ENCODE results near the gene TMEM30A.

TMEM30A gene

GRCh38 chr6:75278474-75279077, 6.0 kb downstream of the TMEM30A start:
- H3K27ac ChIP-seq (ENCODE audit: low read length) = no peak overlapping the region
- H3K79me2 ChIP-seq (ENCODE audit: insufficient read depth, low read length) = peaks cover 98% of the 10 kb centered on the region
- no peaks in the 10 kb centered on the region for H3K9me3 ChIP-seq (ENCODE audit: insufficient read depth, low read length, severe bottlenecking)
- H3K36me3 ChIP-seq (ENCODE audit: insufficient read depth, low read length) = peaks cover 7% of the 10 kb centered on the region; the same call in 1 of the 2 replicates
- no peak overlapping the region for H3K9ac ChIP-seq (ENCODE audit: low read depth, low read length)
- ATAC-seq (ENCODE audit: insufficient read depth, low read depth) (no peak), DNase-seq (no peak)
- H3K4me3 ChIP-seq (ENCODE audit: low read depth in 1 of 2, low read length in 2 of 2) = no peak overlapping the region
- peaks cover 21% of the 10 kb centered on the region; the same call in 1 of the 2 replicates for H4K20me1 ChIP-seq (ENCODE audit: insufficient read depth, low read length)
- H2AFZ ChIP-seq (ENCODE audit: low read depth, low read length) = no peak overlapping the region
- peak overlapping the region; percentile 88; the same call in 1 of the 2 replicates for H3K4me2 ChIP-seq (ENCODE audit: insufficient read depth, low read length)
- H3K4me1 ChIP-seq (ENCODE audit: insufficient read depth, low read length) = peaks cover 28% of the 10 kb centered on the region
- TF ChIP-seq EZH2 (IDR thresholded peaks at IDR 0.05; ENCODE audit: borderline replicate concordance, low read depth, low read length, severe bottlenecking) (no peak), CTCF (IDR thresholded peaks at IDR 0.05; ENCODE audit: borderline replicate concordance, extremely low read depth, low read length, poor library complexity, severe bottlenecking) (no peak)
- H3K27me3 ChIP-seq (ENCODE audit: insufficient read depth, low read length, poor library complexity) = no peaks in the 10 kb centered on the region

GRCh38 chr6:75275067-75275466, 9.5 kb downstream of the TMEM30A start:
- Histone ChIP-seq H3K4me1 (ENCODE audit: insufficient read depth, low read length) (peaks cover 13% of the 10 kb centered on the region), H3K79me2 (ENCODE audit: insufficient read depth, low read length) (peaks cover 98% of the 10 kb centered on the region), H3K4me2 (ENCODE audit: insufficient read depth, low read length) (no peak overlapping the region), H3K36me3 (ENCODE audit: insufficient read depth, low read length) (peaks cover 26% of the 10 kb centered on the region), H3K9ac (ENCODE audit: low read depth, low read length) (no peak overlapping the region), H3K27ac (ENCODE audit: low read length) (no peak overlapping the region), H2AFZ (ENCODE audit: low read depth, low read length) (no peak overlapping the region), H3K4me3 (ENCODE audit: low read depth in 1 of 2, low read length in 2 of 2) (no peak overlapping the region), H4K20me1 (ENCODE audit: insufficient read depth, low read length) (peaks cover 27% of the 10 kb centered on the region; the same call in 1 of the 2 replicates), H3K27me3 (ENCODE audit: insufficient read depth, low read length, poor library complexity) (no peaks in the 10 kb centered on the region), H3K9me3 (ENCODE audit: insufficient read depth, low read length, severe bottlenecking) (peaks cover 6% of the 10 kb centered on the region)
- ATAC-seq (ENCODE audit: insufficient read depth, low read depth) = no peak
- no peak for DNase-seq
- TF ChIP-seq CTCF (IDR thresholded peaks at IDR 0.05; ENCODE audit: borderline replicate concordance, extremely low read depth, low read length, poor library complexity, severe bottlenecking) = no peak
- TF ChIP-seq EZH2 (IDR thresholded peaks at IDR 0.05; ENCODE audit: borderline replicate concordance, low read depth, low read length, severe bottlenecking) = no peak

GRCh38 chr6:75273009-75273408, 11.6 kb downstream of the TMEM30A start:
- Histone ChIP-seq H3K9ac (ENCODE audit: low read depth, low read length) (no peak overlapping the region), H4K20me1 (ENCODE audit: insufficient read depth, low read length) (peaks cover 25% of the 10 kb centered on the region; the same call in 1 of the 2 replicates), H3K4me1 (ENCODE audit: insufficient read depth, low read length) (peaks cover 13% of the 10 kb centered on the region), H3K27ac (ENCODE audit: low read length) (no peak overlapping the region), H3K27me3 (ENCODE audit: insufficient read depth, low read length, poor library complexity) (no peaks in the 10 kb centered on the region), H3K79me2 (ENCODE audit: insufficient read depth, low read length) (peaks cover 95% of the 10 kb centered on the region), H3K4me3 (ENCODE audit: low read depth in 1 of 2, low read length in 2 of 2) (no peak overlapping the region), H3K4me2 (ENCODE audit: insufficient read depth, low read length) (no peak overlapping the region), H3K9me3 (ENCODE audit: insufficient read depth, low read length, severe bottlenecking) (peaks cover 6% of the 10 kb centered on the region), H3K36me3 (ENCODE audit: insufficient read depth, low read length) (peaks cover 24% of the 10 kb centered on the region), H2AFZ (ENCODE audit: low read depth, low read length) (no peak overlapping the region)
- ATAC-seq (ENCODE audit: insufficient read depth, low read depth) (no peak), DNase-seq (no peak)
- TF ChIP-seq CTCF (IDR thresholded peaks at IDR 0.05; ENCODE audit: borderline replicate concordance, extremely low read depth, low read length, poor library complexity, severe bottlenecking) (no peak), EZH2 (IDR thresholded peaks at IDR 0.05; ENCODE audit: borderline replicate concordance, low read depth, low read length, severe bottlenecking) (no peak)

Measured in DND-41 (cell line).